Kidney (tissue), 14 donors: ENCODE results near the gene LZTFL1. TPM values are rescaled to one million over a fixed set of nuclear protein-coding genes. Genes with fewer than 3 reads are reported as not detected.
"Not testable (repeated sequence)": the region's sequence is repeated elsewhere in the genome, so short reads cannot be mapped to it uniquely, and the experiment has no call there.

ENCODE experiments used
- DNase-seq, 5 donors: peaks; one replicate each; pipeline ENCODE4 v3.0.0-alpha.2; 2013 to 2020
- FAIRE-seq: peaks from 2 replicates; lab custom pipeline; 2012; peaks lifted over from hg19 to GRCh38; lab: Jason Lieb, UNC
- H3K27ac ChIP-seq, 2 donors: one replicate each; pipeline ENCODE4 v1.7.0; 2013; ENCODE audit warnings: low read depth in 2 of 2, low read length in 2 of 2, inconsistent platforms in 1 of 2
- H3K27me3 ChIP-seq: one replicate; pipeline ENCODE4 v1.7.1; 2013; ENCODE audit warnings: low read length, inconsistent platforms; ENCODE audit not compliant: control insufficient read depth, insufficient read depth
- H3K36me3 ChIP-seq, 3 donors: one replicate each; pipeline versions ENCODE4 v1.7.0 to v1.7.1; 2013; ENCODE audit warnings: low read length in 3 of 3, control low read depth in 1 of 3, inconsistent platforms in 1 of 3; ENCODE audit not compliant: insufficient read depth in 3 of 3, control insufficient read depth in 2 of 3
- H3K4me1 ChIP-seq, 3 donors: one replicate each; pipeline versions ENCODE4 v1.7.0 to v1.7.1; 2013; ENCODE audit warnings: low read length in 3 of 3, inconsistent platforms in 1 of 3, low read depth in 1 of 3; ENCODE audit not compliant: control insufficient read depth in 2 of 3, insufficient read depth in 2 of 3
- H3K4me3 ChIP-seq, 3 donors: one replicate each; pipeline versions ENCODE4 v1.7.0 to v1.8.1; 2013; ENCODE audit warnings: low read length in 3 of 3, control low read depth in 1 of 3, inconsistent platforms in 1 of 3
- H3K9ac ChIP-seq, 3 donors: one replicate each; pipeline versions ENCODE4 v1.7.0 to v1.7.1; 2013; ENCODE audit warnings: low read length in 3 of 3, control low read depth in 1 of 3, inconsistent platforms in 1 of 3
- H3K9me3 ChIP-seq, 3 donors: one replicate each; pipeline versions ENCODE4 v1.7.0 to v1.7.1; 2013; ENCODE audit warnings: low read length in 3 of 3, control low read depth in 1 of 3, inconsistent platforms in 1 of 3; ENCODE audit not compliant: control insufficient read depth in 2 of 3, insufficient read depth in 1 of 3
- intact Hi-C: fragments of 100-400 bp; cut with DNase I; formaldehyde crosslinking; loops from one replicate; pipeline ENCODE4 v1.11.1; 2022
- polyA plus RNA-seq: library from polyadenylated mRNA; stranded (reverse); fragments of 350-450 nt; fragmentation: Illumina TruSeq; extraction: RNeasy Lipid Tissue Mini Kit (QIAGEN cat#74804); gene quantifications from one replicate; pipeline ENCODE4 v1.2.3, GENCODE V29; 2014; ENCODE audit warnings: low read depth, low replicate concordance; ENCODE audit not compliant: insufficient read depth
- total RNA-seq: library from RNA; stranded (reverse); fragmentation: NEBNext Ultra II Directional; extraction: Animal tissue kit (Norgen Biotek cat#: 25700); gene quantifications from one replicate; pipeline ENCODE4 v1.2.1, GENCODE V29; 2021
- TF ChIP-seq, protein P1 (sequence below): IDR thresholded peaks from 3 replicates; pipeline ENCODE4 v1.5.1; 2012; ENCODE audit warnings: mild to moderate bottlenecking, moderate library complexity, borderline replicate concordance; ENCODE audit not compliant: insufficient read depth; ENCODE audit errors: extremely low read depth
- donor health status: control.
- donor health status: control.
- donor health status: control.
- donor health status: control.
- donor health status: control.
- donor health status: DM: yes; HTN: yes; CAD: no.
- donor health status: Normal renal cell carcinoma (clear cell type).

The LZTFL1 gene
- total and polyA plus RNA-seq, 2 donors from 2014 or later, result 13.9 to 30.9 TPM

DNA sequence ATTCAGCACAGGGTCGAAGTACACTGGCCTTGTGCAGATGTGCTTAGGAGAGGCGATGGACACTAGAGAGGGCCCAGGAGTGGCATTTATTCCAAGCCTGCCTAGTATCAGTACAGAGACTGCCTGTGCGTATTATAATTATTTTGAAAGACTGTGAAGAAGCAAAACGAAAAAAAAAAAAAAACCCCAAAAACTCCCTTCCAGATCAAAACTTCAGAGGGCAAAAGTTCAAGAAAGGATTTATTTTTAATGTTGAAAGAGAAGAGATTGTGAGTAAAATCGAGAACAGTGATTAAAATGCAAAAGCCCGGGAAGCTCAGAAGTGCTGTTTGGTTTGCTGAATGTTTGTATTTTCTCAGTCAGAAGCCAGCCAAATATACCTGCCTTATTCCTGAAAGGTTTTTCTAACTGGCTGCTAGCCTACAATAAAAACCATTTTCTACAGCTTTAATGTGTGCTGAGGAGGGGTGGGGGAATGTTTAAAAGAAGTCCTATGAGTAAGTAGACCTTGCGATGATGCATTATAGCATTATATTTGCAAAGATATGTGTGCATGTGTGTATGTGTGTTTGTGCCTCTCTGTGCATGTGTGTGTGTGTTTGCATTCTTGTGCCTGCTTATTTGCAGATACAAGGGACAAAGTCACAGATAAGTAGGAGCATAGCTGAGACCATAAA, 19.3 kb upstream of the LZTFL1 start:
- Histone ChIP-seq H3K4me1 (no peaks in the 10 kb centered on the region), H3K9me3 (no peaks in the 10 kb centered on the region), H3K27me3 (no peaks in the 10 kb centered on the region), H3K9ac (no peak overlapping the region), H3K36me3 (no peaks in the 10 kb centered on the region), H3K4me3 (no peak overlapping the region), H3K27ac (no peak overlapping the region)
- DNase-seq, result no peak
- TF ChIP-seq, protein P1, sequence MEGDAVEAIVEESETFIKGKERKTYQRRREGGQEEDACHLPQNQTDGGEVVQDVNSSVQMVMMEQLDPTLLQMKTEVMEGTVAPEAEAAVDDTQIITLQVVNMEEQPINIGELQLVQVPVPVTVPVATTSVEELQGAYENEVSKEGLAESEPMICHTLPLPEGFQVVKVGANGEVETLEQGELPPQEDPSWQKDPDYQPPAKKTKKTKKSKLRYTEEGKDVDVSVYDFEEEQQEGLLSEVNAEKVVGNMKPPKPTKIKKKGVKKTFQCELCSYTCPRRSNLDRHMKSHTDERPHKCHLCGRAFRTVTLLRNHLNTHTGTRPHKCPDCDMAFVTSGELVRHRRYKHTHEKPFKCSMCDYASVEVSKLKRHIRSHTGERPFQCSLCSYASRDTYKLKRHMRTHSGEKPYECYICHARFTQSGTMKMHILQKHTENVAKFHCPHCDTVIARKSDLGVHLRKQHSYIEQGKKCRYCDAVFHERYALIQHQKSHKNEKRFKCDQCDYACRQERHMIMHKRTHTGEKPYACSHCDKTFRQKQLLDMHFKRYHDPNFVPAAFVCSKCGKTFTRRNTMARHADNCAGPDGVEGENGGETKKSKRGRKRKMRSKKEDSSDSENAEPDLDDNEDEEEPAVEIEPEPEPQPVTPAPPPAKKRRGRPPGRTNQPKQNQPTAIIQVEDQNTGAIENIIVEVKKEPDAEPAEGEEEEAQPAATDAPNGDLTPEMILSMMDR, result no peak
- intact Hi-C loops, result no loop called here
- no peak for FAIRE-seq

DNA sequence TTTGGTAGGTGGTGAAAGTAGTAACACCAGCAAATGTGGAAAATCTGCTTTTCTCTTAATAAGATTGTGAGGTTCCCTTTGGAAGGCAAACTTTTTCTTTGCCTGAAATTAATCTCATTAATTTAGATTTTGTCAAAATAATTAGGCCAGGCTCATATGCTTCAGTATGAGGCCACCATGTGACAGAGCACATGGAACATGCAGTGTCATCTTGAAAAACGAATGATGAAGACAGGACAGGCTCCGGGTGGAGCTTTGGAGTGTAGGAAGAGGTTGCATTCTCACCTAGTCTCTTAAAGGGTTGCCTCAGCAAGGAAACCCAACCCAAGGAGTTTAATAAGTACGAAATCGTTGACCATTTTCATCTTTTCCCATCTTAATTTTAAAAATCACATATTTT, 18.6 kb upstream of the LZTFL1 start:
- Histone ChIP-seq H3K4me1 (no peaks in the 10 kb centered on the region), H3K9me3 (no peaks in the 10 kb centered on the region), H3K4me3 (no peak overlapping the region), H3K36me3 (no peaks in the 10 kb centered on the region), H3K9ac (no peak overlapping the region), H3K27ac (no peak overlapping the region), H3K27me3 (no peaks in the 10 kb centered on the region)
- TF ChIP-seq, protein P1, result no peak
- DNase-seq (no peak), FAIRE-seq (no peak)
- intact Hi-C loops, result no loop called here

DNA sequence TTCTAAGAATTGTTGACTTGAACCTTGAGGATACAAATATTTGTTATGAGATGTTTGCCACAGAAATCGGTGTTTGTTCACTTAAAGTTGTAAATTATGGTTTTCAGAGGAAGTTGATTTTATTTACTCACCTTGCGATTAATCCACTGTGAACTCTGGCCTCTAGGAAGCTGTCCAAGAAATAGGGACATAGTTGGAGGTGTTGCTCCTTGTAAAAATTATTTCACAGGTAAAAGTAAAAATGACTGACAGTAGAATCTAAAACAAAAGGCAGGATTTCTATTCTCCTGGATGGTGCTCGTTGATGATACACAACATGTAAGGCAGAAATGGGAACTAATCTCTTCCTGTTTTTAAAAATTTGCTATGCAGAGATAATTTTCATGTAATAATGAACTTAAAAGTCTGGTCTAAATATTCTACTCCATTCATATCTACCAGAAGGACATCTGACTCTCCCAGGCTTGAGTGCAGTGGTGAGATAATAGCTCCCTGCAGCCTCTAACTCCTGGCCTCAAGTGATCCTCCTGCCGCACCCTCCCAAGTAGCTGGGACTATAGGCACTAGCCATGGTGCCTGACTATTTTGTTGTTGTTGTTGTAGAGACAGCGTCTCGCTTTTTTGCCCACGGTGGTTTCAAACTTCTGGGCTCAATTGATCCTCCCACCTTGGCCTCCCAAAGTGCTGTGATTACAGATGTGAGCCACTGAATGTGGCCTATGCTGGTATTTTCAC, 17.1 kb upstream of the LZTFL1 start:
- no peak overlapping the region for H3K4me3 ChIP-seq
- intact Hi-C loops, result no loop called here
- no peaks in the 10 kb centered on the region for H3K27me3 ChIP-seq
- no peaks in the 10 kb centered on the region for H3K4me1 ChIP-seq
- no peak overlapping the region for H3K27ac ChIP-seq
- TF ChIP-seq, protein P1, result no peak
- no peak overlapping the region for H3K9ac ChIP-seq
- no peaks in the 10 kb centered on the region for H3K9me3 ChIP-seq
- no peak for DNase-seq
- H3K36me3 ChIP-seq, result no peaks in the 10 kb centered on the region
- FAIRE-seq, result no peak

DNA sequence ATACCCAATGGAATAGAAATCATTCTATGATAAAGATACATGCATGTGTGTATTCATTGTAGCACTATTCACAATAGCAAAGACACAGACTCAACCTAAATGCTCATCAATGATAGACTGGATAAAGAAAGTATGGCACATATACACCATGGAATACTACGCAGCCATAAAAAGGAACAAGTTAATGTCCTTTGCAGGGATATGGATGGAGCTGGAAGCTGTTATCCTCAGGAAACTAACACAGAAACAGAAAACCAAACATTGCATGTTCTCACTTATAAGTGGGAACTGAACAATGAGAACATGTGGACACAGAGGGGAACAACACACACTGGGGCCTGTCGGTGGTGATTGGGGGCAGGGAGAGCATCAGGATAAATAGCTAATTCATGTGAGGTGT, 15.1 kb upstream of the LZTFL1 start:
- H3K27ac ChIP-seq, DNase-seq, H3K4me3 ChIP-seq, H3K36me3 ChIP-seq, H3K9ac ChIP-seq, H3K27me3 ChIP-seq, FAIRE-seq, H3K4me1 ChIP-seq, H3K9me3 ChIP-seq, intact Hi-C loops: not testable (repeated sequence)

DNA sequence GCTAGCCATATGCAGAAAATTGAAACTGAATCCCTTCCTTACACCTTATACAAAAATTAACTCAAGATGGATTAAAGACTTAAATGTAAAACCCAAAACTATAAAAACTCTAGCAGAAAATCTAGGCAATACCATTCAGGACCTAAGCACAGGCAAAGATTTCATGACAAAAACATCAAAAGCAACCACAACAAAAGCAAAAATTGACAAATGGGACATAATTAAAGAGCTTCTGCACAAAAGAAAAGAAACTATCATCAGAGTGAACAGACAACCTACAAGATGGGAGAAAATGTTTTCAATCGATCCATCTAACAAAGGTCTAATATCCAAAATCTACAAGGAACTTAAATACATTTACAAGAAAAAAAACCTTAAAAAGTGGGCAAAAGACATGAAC, 14.4 kb upstream of the LZTFL1 start:
- H3K36me3 ChIP-seq, H3K9ac ChIP-seq, H3K27me3 ChIP-seq, H3K4me3 ChIP-seq, H3K9me3 ChIP-seq, intact Hi-C loops, DNase-seq, H3K4me1 ChIP-seq, FAIRE-seq, H3K27ac ChIP-seq: not testable (repeated sequence)
